Upper lobe of left lung (tissue), 6 donors: ENCODE measurements around the gene PROM2. TPM values are rescaled to one million over a fixed set of nuclear protein-coding genes. Genes with fewer than 3 reads are reported as not detected.

Source experiments
- ATAC-seq, 2 donors: fragments of 200-7000 bp; cut with Tn5 transposase; one replicate each; pipeline ENCODE4 v1.9.1; 2022; ENCODE audit warnings: mild to moderate bottlenecking in 2 of 2, moderate library complexity in 2 of 2; ENCODE audit not compliant: low FRiP score in 2 of 2
- DNase-seq, 2 donors: peaks; one replicate each; pipeline ENCODE4 v3.0.0-alpha.2; 2019 to 2020
- H3K27ac ChIP-seq, 4 donors: fragments of 200-600 bp; sonication (generic); one replicate each; pipeline ENCODE4 v1.5.1; 2016 to 2019
- H3K27me3 ChIP-seq, 4 donors: fragments of 200-600 bp; sonication (generic); one replicate each; pipeline ENCODE4 v1.5.1; 2017 to 2019
- H3K36me3 ChIP-seq, 4 donors: fragments of 200-600 bp; sonication (generic); one replicate each; pipeline ENCODE4 v1.5.1; 2016 to 2019
- H3K4me1 ChIP-seq, 4 donors: fragments of 200-600 bp; sonication (generic); one replicate each; pipeline ENCODE4 v1.5.1; 2018 to 2019
- H3K4me3 ChIP-seq, 4 donors: fragments of 200-600 bp; sonication (generic); one replicate each; pipeline ENCODE4 v1.5.1; 2017 to 2019; ENCODE audit warnings: mild to moderate bottlenecking in 2 of 4, moderate library complexity in 1 of 4
- H3K9me3 ChIP-seq, 4 donors: fragments of 200-600 bp; sonication (generic); one replicate each; pipeline ENCODE4 v1.5.1; 2018 to 2019
- EP300 ChIP-seq, 4 donors: sonication (generic); formaldehyde crosslinking; IDR thresholded peaks; one replicate each; pipeline ENCODE4 v1.5.1; 2017; ENCODE audit warnings: antibody characterized with exemption in 4 of 4, control low read depth in 2 of 4
- POLR2A ChIP-seq, 4 donors: fragments of 450-650 bp; IDR thresholded peaks; one replicate each; pipeline ENCODE4 v1.5.1; 2016 to 2017; ENCODE audit warnings: antibody characterized with exemption in 4 of 4, mild to moderate bottlenecking in 2 of 4
- POLR2AphosphoS5 ChIP-seq, 2 donors: sonication (generic); formaldehyde crosslinking; IDR thresholded peaks; one replicate each; pipeline ENCODE4 v1.5.1; 2017; ENCODE audit warnings: antibody characterized with exemption in 2 of 2
- WGBS, 2 donors: methylation state at CpG; one replicate each; pipeline ENCODE4 v1.1.5; 2017 to 2018; 5-methylcytosine and 5-hydroxymethylcytosine counted together
- total RNA-seq, 6 donors: library from RNA; depleted of rRNA in 4 of 6; stranded (reverse); fragments of >200 nt in 4 of 6; gene quantifications; one replicate each; pipeline versions ENCODE4 v1.1.0 to v1.2.1, GENCODE V29; 2016 to 2021
- TF ChIP-seq, protein P1 (sequence below), 6 experiments: fragments of 450-650 bp in 4 of 6; fragments of 200-600 bp in 2 of 6; sonication (generic) in 2 of 6; IDR thresholded peaks; one replicate each; pipeline ENCODE4 v1.5.1; 2016 to 2019; ENCODE audit warnings: antibody characterized with exemption in 6 of 6
- donor health status: DM: no; HTN: no; CAD: no; lungs with moderate emphysema.
- donor health status: DM: no; HTN: yes; CAD: no; lungs with severe emphysema.

Gene PROM2
- total RNA-seq, 6 donors from 2014 or later = 3.3 to 26.2 (median 5.0) TPM

DNA sequence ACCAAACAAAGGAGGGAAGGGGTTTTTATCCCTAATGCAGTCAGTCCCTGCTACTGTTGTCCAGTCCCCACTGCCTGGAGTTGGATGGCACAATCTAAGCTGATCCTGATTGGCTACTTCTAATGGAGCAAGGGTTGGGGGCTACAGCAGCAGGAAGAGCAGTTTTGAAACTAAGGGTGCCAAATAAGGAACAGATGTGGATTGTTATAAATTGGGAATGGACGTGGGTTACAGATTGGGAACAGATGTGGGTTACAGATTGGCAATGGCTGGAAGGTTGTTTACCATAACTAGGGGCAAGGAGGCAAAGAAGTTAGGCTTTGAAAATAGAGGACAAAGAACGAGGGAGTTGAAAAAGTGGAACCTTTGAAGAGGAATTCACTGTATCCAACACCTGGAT lies 16.0 kb upstream of the PROM2 start:
- TF ChIP-seq POLR2AphosphoS5 (IDR thresholded peaks at IDR 0.05) = no peak
- no peak for TF ChIP-seq EP300 (IDR thresholded peaks at IDR 0.05)
- no peak for TF ChIP-seq POLR2A (IDR thresholded peaks at IDR 0.05)
- TF ChIP-seq, protein P1, sequence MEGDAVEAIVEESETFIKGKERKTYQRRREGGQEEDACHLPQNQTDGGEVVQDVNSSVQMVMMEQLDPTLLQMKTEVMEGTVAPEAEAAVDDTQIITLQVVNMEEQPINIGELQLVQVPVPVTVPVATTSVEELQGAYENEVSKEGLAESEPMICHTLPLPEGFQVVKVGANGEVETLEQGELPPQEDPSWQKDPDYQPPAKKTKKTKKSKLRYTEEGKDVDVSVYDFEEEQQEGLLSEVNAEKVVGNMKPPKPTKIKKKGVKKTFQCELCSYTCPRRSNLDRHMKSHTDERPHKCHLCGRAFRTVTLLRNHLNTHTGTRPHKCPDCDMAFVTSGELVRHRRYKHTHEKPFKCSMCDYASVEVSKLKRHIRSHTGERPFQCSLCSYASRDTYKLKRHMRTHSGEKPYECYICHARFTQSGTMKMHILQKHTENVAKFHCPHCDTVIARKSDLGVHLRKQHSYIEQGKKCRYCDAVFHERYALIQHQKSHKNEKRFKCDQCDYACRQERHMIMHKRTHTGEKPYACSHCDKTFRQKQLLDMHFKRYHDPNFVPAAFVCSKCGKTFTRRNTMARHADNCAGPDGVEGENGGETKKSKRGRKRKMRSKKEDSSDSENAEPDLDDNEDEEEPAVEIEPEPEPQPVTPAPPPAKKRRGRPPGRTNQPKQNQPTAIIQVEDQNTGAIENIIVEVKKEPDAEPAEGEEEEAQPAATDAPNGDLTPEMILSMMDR (IDR thresholded peaks at IDR 0.05) = no peak
- Histone ChIP-seq H3K4me1 (no peaks in the 10 kb centered on the region), H3K9me3 (peaks cover 0 to 14% (median 6%) of the 10 kb centered on the region in 4 donors), H3K27ac (no peak overlapping the region), H3K4me3 (no peak overlapping the region), H3K36me3 (no peaks in the 10 kb centered on the region), H3K27me3 (no peaks in the 10 kb centered on the region)
- no peak for DNase-seq
- ATAC-seq = no peak
- 60 to 64% methylated on average over 2 of the region's 2 CpGs for WGBS, 2 donors

DNA sequence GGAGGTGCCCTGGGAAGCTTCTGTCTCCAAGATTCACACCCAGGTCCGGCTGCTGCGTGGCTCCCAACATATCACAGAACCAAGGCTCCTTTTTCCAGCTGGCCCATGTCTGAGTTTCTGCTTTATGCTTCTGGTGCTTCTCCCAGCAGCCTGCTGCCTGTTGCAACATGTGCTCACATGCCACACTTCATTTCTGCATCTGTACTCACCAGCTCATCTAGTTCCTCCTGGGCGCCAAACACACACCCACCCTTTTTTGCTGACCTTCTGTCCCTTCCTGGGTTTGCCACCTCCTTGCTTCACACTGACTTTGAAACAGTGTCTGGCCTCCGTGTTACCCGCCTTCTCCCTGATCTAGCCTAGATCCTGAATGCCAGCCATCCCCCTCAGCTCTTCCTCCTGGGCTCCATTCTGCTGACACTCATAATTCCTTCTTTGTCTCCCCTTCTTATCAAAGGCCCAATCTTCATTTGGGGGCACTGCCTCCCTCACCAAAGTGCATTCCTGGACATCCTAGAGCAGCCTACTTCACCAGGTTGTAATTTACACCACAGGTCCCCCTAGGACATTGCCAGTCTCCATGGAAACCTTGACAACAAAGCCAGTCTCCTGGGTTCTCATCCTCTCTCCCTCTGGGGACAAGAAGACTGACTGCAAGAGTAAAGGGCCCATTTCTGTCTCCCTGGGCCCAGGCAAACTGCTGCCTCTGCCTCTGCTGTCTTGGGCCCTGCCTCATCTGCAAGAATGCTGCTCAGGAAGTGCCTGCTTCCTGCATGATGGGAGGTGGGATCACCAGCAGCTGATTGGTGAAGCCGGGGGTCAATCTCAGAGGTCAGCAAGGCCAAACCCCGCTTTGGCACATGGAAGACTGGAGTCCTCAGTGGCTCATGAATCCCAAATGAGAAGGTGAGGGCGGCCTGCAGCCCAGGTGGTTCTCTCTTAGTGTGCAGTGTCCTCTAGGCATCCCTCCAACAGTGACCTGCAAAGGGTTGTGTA lies 13.9 kb upstream of the PROM2 start:
- H3K36me3 ChIP-seq = no peaks in the 10 kb centered on the region
- 61 to 69% methylated on average over 6 to 8 of the region's 8 CpGs for WGBS, 2 donors
- ATAC-seq = peak in 1 of 2 donors; percentile 75
- DNase-seq = peak in 1 of 2 donors; percentile 59
- no peaks in the 10 kb centered on the region for H3K27me3 ChIP-seq
- TF ChIP-seq POLR2AphosphoS5 (IDR thresholded peaks at IDR 0.05) (peak in 1 of 2 donors; percentile 18), EP300 (IDR thresholded peaks at IDR 0.05) (no peak)
- peaks cover 0 to 14% (median 6%) of the 10 kb centered on the region in 4 donors for H3K9me3 ChIP-seq
- no peak overlapping the region for H3K27ac ChIP-seq
- no peak overlapping the region for H3K4me3 ChIP-seq
- no peaks in the 10 kb centered on the region for H3K4me1 ChIP-seq

DNA sequence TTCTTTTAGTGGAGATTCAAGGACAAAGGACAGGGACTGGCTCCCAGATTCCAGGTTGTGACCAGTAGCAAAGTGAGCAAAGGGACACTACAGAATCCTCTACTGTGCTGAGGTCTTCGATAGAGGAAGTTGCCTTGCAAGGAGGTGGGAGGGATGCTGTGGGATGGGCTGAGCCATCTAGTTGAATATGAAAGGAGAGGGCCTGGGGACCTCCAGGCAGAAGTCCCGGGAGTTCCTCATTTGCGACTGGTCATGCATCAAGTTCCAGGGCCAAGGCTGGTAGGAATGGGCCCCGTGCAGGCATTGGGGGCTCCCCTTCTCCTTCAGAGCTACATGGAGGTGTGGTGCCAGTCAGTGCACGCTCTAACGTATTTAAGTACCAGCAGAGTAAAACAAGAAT lies 12.6 kb upstream of the PROM2 start:
- Histone ChIP-seq H3K27ac (no peak overlapping the region), H3K4me3 (no peak overlapping the region), H3K9me3 (peaks cover 0 to 13% (median 6%) of the 10 kb centered on the region in 4 donors), H3K4me1 (no peaks in the 10 kb centered on the region), H3K36me3 (no peaks in the 10 kb centered on the region), H3K27me3 (no peaks in the 10 kb centered on the region)
- TF ChIP-seq, protein P1 (IDR thresholded peaks at IDR 0.05) = no peak
- TF ChIP-seq EP300 (IDR thresholded peaks at IDR 0.05) (no peak), POLR2AphosphoS5 (IDR thresholded peaks at IDR 0.05) (no peak), POLR2A (IDR thresholded peaks at IDR 0.05) (no peak)
- ATAC-seq (peak in 1 of 2 donors; percentile 37), DNase-seq (no peak)
- WGBS, 2 donors = 70 to 80% methylated on average over 5 to 6 of the region's 6 CpGs

GRCh38 chr2:95262896-95263542 lies 11.2 kb upstream of the PROM2 start:
- Histone ChIP-seq H3K27ac (no peak overlapping the region), H3K4me3 (no peak overlapping the region), H3K27me3 (no peaks in the 10 kb centered on the region), H3K4me1 (no peaks in the 10 kb centered on the region), H3K36me3 (no peaks in the 10 kb centered on the region), H3K9me3 (no peaks in the 10 kb centered on the region)
- DNase-seq (no peak), ATAC-seq (no peak)
- 76 to 89% methylated on average over 2 of the region's 2 CpGs for WGBS, 2 donors
- TF ChIP-seq EP300 (IDR thresholded peaks at IDR 0.05) (no peak), POLR2A (IDR thresholded peaks at IDR 0.05) (no peak), POLR2AphosphoS5 (IDR thresholded peaks at IDR 0.05) (no peak)
- TF ChIP-seq, protein P1 (IDR thresholded peaks at IDR 0.05) = no peak

GRCh38 chr2:95264624-95265023 lies 9.6 kb upstream of the PROM2 start:
- 35 to 63% methylated on average over 6 of the region's 6 CpGs for WGBS, 2 donors
- Histone ChIP-seq H3K27me3 (no peaks in the 10 kb centered on the region), H3K27ac (no peak overlapping the region), H3K36me3 (no peaks in the 10 kb centered on the region), H3K4me3 (no peak overlapping the region), H3K9me3 (no peaks in the 10 kb centered on the region), H3K4me1 (no peaks in the 10 kb centered on the region)
- no peak for DNase-seq
- TF ChIP-seq, protein P1 (IDR thresholded peaks at IDR 0.05) = no peak
- no peak for TF ChIP-seq POLR2AphosphoS5 (IDR thresholded peaks at IDR 0.05)
- TF ChIP-seq EP300 (IDR thresholded peaks at IDR 0.05) = no peak
- no peak for TF ChIP-seq POLR2A (IDR thresholded peaks at IDR 0.05)
- ATAC-seq = no peak
